ENCODE measurements around the gene SLC1A1.

The SLC1A1 gene

GRCh38 chr9:4509590-4509984, 19.3 kb downstream of the SLC1A1 start:
- no peak for TF ChIP-seq FOXP2 (optimal IDR thresholded peaks at IDR 0.05; ENCODE audit: borderline replicate concordance, extremely low read depth, extremely low read length, insufficient read depth)
- no peak for TF ChIP-seq REST (IDR thresholded peaks at IDR 0.05; ENCODE audit: insufficient read depth in 1 of 2, low read depth in 2 of 2, low read length in 2 of 2)
- no peak for TF ChIP-seq POLR2AphosphoS5 (IDR thresholded peaks at IDR 0.05; ENCODE audit: low read depth, low read length)
- TF ChIP-seq SIN3A (IDR thresholded peaks at IDR 0.05; ENCODE audit: borderline replicate concordance, insufficient read depth, low read length): no peak
- TF ChIP-seq TAF1 (IDR thresholded peaks at IDR 0.05; ENCODE audit: borderline replicate concordance, insufficient read depth, low read length): no peak

- TF ChIP-seq POLR2AphosphoS5 (IDR thresholded peaks at IDR 0.05; ENCODE audit: low read depth, low read length) (no peak), REST (IDR thresholded peaks at IDR 0.05; ENCODE audit: insufficient read depth in 1 of 2, low read depth in 2 of 2, low read length in 2 of 2) (no peak), SIN3A (IDR thresholded peaks at IDR 0.05; ENCODE audit: borderline replicate concordance, insufficient read depth, low read length) (no peak), FOXP2 (optimal IDR thresholded peaks at IDR 0.05; ENCODE audit: borderline replicate concordance, extremely low read depth, extremely low read length, insufficient read depth) (no peak), TAF1 (IDR thresholded peaks at IDR 0.05; ENCODE audit: borderline replicate concordance, insufficient read depth, low read length) (no peak)
These were observed 20.5 kb downstream of the SLC1A1 start for GRCh38 chr9:4510546-4511322.

- TF ChIP-seq SIN3A (IDR thresholded peaks at IDR 0.05; ENCODE audit: borderline replicate concordance, insufficient read depth, low read length) (no peak), FOXP2 (optimal IDR thresholded peaks at IDR 0.05; ENCODE audit: borderline replicate concordance, extremely low read depth, extremely low read length, insufficient read depth) (no peak), POLR2AphosphoS5 (IDR thresholded peaks at IDR 0.05; ENCODE audit: low read depth, low read length) (no peak), TAF1 (IDR thresholded peaks at IDR 0.05; ENCODE audit: borderline replicate concordance, insufficient read depth, low read length) (no peak), REST (IDR thresholded peaks at IDR 0.05; ENCODE audit: insufficient read depth in 1 of 2, low read depth in 2 of 2, low read length in 2 of 2) (no peak)
These were observed 24.2 kb downstream of the SLC1A1 start for GRCh38 chr9:4514252-4515128.

GRCh38 chr9:4515958-4516375, 25.7 kb downstream of the SLC1A1 start:
- TF ChIP-seq REST (IDR thresholded peaks at IDR 0.05; ENCODE audit: insufficient read depth in 1 of 2, low read depth in 2 of 2, low read length in 2 of 2) (no peak), FOXP2 (optimal IDR thresholded peaks at IDR 0.05; ENCODE audit: borderline replicate concordance, extremely low read depth, extremely low read length, insufficient read depth) (no peak), SIN3A (IDR thresholded peaks at IDR 0.05; ENCODE audit: borderline replicate concordance, insufficient read depth, low read length) (no peak), POLR2AphosphoS5 (IDR thresholded peaks at IDR 0.05; ENCODE audit: low read depth, low read length) (no peak), TAF1 (IDR thresholded peaks at IDR 0.05; ENCODE audit: borderline replicate concordance, insufficient read depth, low read length) (no peak)

Measured in PFSK-1 (cell line).